ENCODE measurements around the gene TEX13C.
"Not testable (repeated sequence)": the region's sequence is repeated elsewhere in the genome, so short reads cannot be mapped to it uniquely, and the experiment has no call there.

Gene TEX13C

GRCh38 chrX:125319646-125320521 is at the start of gene TEX13C:
Gene TEX13C (plus strand): TSS chrX:125319871. CDS start chrX:125320120, 249 bp downstream.
- DNase-seq: no peak

- DNase-seq: no peak
These were observed 32.4 kb upstream of the TEX13C start for GRCh38 chrX:125287282-125287681.

- DNase-seq: no peak
These were observed 31.3 kb upstream of the TEX13C start for GRCh38 chrX:125288343-125288742.

GRCh38 chrX:125289209-125289608 is 30.5 kb upstream of the TEX13C start:
- DNase-seq: no peak

DNA sequence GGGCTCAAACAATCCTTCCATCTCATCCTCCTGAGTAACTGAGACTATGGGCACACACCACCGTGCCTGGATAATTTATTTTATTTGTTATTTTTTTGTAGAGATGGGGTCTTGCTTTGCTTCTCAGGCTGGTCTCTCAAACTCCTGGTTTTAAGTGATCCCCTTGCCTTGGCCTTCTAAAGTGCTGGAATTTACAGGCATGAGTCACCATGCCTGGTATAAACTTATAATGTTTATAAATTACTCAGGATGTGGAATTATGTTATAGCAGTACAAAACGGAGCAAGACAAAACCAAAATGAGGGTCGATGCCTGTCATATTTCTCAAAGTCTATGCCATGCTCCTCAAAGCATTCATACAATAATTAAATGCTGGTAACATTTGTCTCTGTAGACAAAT is 29.8 kb upstream of the TEX13C start:
- DNase-seq: no peak

- no peak for DNase-seq
These were observed 28.5 kb upstream of the TEX13C start for GRCh38 chrX:125291124-125291523.

DNA sequence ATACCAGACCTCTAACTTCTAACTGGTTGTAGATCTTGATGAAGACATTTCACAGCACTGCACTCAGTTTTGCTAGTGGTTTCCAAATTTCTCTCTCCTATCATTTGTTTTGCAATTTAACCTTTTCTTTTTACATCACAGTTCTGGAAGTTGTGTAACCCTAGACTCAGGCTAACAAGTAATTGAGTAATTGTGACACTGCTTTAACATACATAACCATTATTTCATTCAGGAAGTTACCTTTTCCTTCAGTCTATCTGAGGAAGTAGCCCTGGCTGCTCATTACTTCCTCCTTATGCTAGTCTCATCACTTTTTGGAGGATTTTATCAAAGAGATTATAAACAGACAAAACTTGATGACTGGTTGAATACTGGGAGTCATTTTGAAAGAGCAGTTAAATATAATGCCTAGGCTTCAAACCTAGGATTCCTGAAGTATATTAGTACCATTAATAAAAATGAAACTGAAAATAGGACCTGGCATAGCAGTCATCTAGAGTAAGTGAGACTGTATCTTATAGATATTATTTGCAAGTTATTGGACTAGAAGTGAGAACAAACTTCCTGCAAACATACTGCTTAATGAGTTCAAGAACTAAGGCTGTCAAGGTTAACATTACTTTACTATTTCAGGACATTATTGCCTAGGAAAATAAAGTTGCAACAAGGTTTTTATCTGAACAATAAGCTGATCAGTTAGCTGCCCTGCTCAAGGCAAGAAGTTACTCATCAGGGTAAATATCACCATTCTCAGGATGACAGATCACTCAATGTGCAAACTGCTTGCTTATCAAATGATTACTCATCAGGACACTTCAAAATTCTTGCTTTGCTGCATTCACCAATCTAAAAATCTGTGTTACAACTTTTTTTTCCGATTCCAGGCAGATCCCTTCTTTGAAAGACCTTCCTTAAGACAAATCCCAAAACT is 25.6 kb upstream of the TEX13C start:
- DNase-seq: no peak

DNA sequence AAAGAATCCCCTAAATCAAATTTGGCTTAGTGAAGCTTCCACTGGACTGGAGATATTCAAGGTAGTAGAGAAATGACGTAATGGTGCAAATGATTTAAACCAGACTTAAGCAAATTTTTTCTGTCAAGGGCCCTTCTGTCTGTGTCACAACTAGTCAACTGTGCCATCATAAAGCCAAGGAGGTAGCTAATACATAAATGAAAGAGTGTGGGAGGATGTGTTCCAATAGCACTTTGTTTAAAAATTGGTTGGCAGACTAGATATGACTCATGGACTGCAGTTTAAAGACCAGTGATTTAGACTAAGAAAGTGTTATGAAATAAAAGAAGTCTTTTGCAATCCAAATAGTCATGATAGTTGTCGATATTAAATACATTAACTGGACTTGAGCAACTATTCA is 24.3 kb upstream of the TEX13C start:
- DNase-seq: no peak

GRCh38 chrX:125298871-125299270 is 20.8 kb upstream of the TEX13C start:
- no peak for DNase-seq

- DNase-seq: no peak
These were observed 13.3 kb upstream of the TEX13C start for GRCh38 chrX:125306335-125306866.

DNA sequence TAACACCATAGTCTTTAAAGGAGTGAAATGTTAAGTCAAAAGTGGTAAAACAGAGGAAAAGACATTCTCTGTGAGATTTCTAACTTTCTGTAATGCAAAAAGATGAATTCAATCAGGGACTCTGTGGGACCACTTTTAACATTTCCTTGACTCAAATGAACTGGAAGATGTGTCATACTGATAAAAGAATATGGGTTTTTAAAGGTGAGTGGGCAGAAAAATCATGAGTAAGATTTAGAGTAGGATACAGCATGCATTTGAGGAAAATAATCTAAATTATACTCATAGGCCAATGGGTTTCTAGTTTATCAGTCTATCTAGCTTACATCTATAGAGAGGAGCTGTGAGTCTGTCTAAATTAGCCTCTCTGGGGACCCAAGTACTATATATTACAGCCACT is 11.0 kb upstream of the TEX13C start:
- DNase-seq: no peak

- DNase-seq: not testable (repeated sequence)
These were observed 505 bp upstream of the TEX13C start for GRCh38 chrX:125319166-125319565.

DNA sequence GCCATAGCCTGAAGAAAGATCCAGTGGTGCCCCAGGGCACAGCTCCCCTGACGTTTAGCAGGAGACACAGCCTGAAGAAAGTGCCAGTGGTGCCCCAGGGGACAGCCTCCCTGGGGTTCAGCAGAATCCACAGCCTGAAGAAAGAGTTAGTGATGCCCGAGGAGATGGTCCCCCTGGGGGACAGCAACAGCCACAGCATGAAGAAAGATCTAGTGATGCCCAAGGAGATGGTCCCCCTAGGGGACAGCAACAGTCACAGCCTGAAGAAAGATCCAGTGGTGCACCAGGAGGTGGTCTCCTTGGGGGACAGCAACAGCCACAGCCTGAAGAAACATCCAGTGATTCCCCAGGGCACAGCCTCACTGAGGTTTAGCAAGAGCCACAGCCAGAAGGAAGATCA is 2.8 kb downstream of the TEX13C start:
- DNase-seq: no peak

DNA sequence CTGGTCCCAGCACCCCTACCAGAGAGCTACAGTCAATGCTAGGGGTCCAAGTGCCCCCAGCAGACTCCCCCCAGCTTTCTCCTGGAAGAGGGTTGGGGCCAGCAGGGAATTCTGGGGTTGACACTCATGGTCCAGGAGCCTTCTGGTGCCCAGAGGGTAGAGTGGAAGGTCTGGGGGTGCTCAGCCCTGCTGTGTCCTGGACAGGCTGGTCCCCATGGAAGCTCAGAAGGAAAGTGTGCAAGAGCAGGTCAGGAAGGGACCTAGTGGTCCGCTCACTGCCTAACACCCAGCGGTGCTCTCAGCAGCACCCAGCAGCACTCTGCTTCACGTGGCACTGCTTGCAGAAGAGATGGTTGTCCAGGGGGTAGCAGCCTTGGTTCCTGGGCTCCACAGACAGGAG is 6.9 kb downstream of the TEX13C start:
- no peak for DNase-seq

GRCh38 chrX:125327891-125328290 is 8.2 kb downstream of the TEX13C start:
- no peak for DNase-seq

- no peak for DNase-seq
These were observed 13.9 kb downstream of the TEX13C start for GRCh38 chrX:125333583-125333982.

DNA sequence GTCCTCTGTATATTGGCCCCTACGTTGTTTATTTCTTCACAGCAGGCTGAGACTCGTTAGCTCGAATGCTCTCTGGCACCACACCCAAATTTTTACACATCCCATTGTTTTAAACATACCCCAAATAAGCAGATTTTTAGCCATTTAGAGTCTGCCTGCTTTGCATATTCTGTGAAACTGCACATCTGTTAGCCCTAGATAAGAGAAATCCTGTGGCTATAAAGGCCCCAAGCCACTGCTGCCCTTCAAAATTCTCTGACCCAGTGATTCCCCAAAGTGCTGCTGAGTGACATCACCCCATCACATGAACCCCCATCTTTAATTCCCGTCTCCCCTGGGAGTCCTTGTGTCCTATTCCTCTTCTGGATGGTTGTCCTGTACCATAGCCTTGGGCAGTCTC is 20.8 kb downstream of the TEX13C start:
- DNase-seq: no peak

- DNase-seq: no peak
These were observed 54.5 kb downstream of the TEX13C start for GRCh38 chrX:125374169-125374568.

All from stimulated activated naive CD4-positive, alpha-beta T cell (primary cell).